ENCODE measurements around the gene ZNF239.
"Not testable (repeated sequence)": the region's sequence is repeated elsewhere in the genome, so short reads cannot be mapped to it uniquely, and the experiment has no call there.

Gene ZNF239

GRCh38 chr10:43574001-43574892 is at the start of gene ZNF239:
TSS of gene ZNF239 (minus strand) at chr10:43574616. CDS start at chr10:43558079, 16,537 bp downstream.
- Mint-ChIP-seq H3K36me3 (peaks cover 12 to 29% of the 10 kb centered on the region in 2 donors), H3K9me3 (peaks cover 12% of the 10 kb centered on the region in 2 donors), H3K4me1 (peaks cover 26 to 47% of the 10 kb centered on the region in 2 donors), H3K4me3 (peak within 1 kb of the TSS; percentile 93 to 97), H3K27ac (peak within 1 kb of the TSS; percentile 95), H3K27me3 (no peaks in the 10 kb centered on the region)
- DNase-seq: peak; percentile 89
- peak; percentile 97 to 98 for ATAC-seq (replicated peaks)

GRCh38 chr10:43623351-43623750 is 48.9 kb upstream of the ZNF239 start:
- Mint-ChIP-seq H3K4me3 (no peak overlapping the region), H3K4me1 (peaks cover 8 to 13% of the 10 kb centered on the region in 2 donors), H3K27me3 (peaks cover 0 to under 1% of the 10 kb centered on the region in 2 donors), H3K36me3 (peaks cover 0 to 12% of the 10 kb centered on the region in 2 donors), H3K27ac (no peak overlapping the region), H3K9me3 (peaks cover 2 to 11% of the 10 kb centered on the region in 2 donors)
- no peak for ATAC-seq (replicated peaks)
- DNase-seq: no peak

GRCh38 chr10:43622038-43622437 is 47.6 kb upstream of the ZNF239 start:
- Mint-ChIP-seq H3K27ac (no peak overlapping the region), H3K9me3 (peaks cover 0 to 11% of the 10 kb centered on the region in 2 donors), H3K4me1 (peaks cover 3 to 7% of the 10 kb centered on the region in 2 donors), H3K27me3 (no peaks in the 10 kb centered on the region), H3K4me3 (no peak overlapping the region), H3K36me3 (peaks cover 3 to 18% of the 10 kb centered on the region in 2 donors)
- ATAC-seq (replicated peaks): no peak
- DNase-seq: no peak

GRCh38 chr10:43619368-43619767 is 45.0 kb upstream of the ZNF239 start:
- DNase-seq (no peak), ATAC-seq (replicated peaks) (no peak)
- Mint-ChIP-seq H3K4me1 (peaks cover 3 to 7% of the 10 kb centered on the region in 2 donors), H3K4me3 (no peak overlapping the region), H3K27me3 (no peaks in the 10 kb centered on the region), H3K36me3 (peaks cover 28 to 45% of the 10 kb centered on the region in 2 donors), H3K27ac (no peak overlapping the region), H3K9me3 (peaks cover 9 to 23% of the 10 kb centered on the region in 2 donors)

GRCh38 chr10:43616697-43617370 is 42.4 kb upstream of the ZNF239 start:
- Mint-ChIP-seq H3K4me1 (no peaks in the 10 kb centered on the region), H3K27me3 (no peaks in the 10 kb centered on the region), H3K9me3 (peaks cover 9 to 23% of the 10 kb centered on the region in 2 donors), H3K4me3 (no peak overlapping the region), H3K27ac (no peak overlapping the region), H3K36me3 (peaks cover 49 to 63% of the 10 kb centered on the region in 2 donors)
- no peak for ATAC-seq (replicated peaks)
- no peak for DNase-seq

- peaks cover 4 to 14% of the 10 kb centered on the region in 2 donors for H3K9me3 Mint-ChIP-seq
- peaks cover 60 to 75% of the 10 kb centered on the region in 2 donors for H3K36me3 Mint-ChIP-seq
- no peak for ATAC-seq (replicated peaks)
- no peak for DNase-seq
- H3K4me1 Mint-ChIP-seq: peaks cover 16 to 33% of the 10 kb centered on the region in 2 donors
- no peak overlapping the region for H3K27ac Mint-ChIP-seq
- no peak overlapping the region for H3K4me3 Mint-ChIP-seq
- no peaks in the 10 kb centered on the region for H3K27me3 Mint-ChIP-seq
Measured at GRCh38 chr10:43610636-43611035, 36.2 kb upstream of the ZNF239 start.

- peaks cover 31 to 42% of the 10 kb centered on the region in 2 donors for H3K36me3 Mint-ChIP-seq
- H3K27ac Mint-ChIP-seq: peak overlapping the region; percentile 84
- ATAC-seq (replicated peaks) (no peak), DNase-seq (no peak)
- peaks cover under 1 to 2% of the 10 kb centered on the region in 2 donors for H3K27me3 Mint-ChIP-seq
- peaks cover 0 to 5% of the 10 kb centered on the region in 2 donors for H3K9me3 Mint-ChIP-seq
- H3K4me3 Mint-ChIP-seq: peak overlapping the region; percentile 80 to 89
- peaks cover 16 to 33% of the 10 kb centered on the region in 2 donors for H3K4me1 Mint-ChIP-seq
Measured at GRCh38 chr10:43607199-43607573, 32.8 kb upstream of the ZNF239 start.

- H3K27ac Mint-ChIP-seq: peak within 1 kb of the TSS; percentile 84
- DNase-seq: peak; percentile 72
- H3K4me1 Mint-ChIP-seq: peaks cover 16 to 33% of the 10 kb centered on the region in 2 donors
- peaks cover 0 to 6% of the 10 kb centered on the region in 2 donors for H3K9me3 Mint-ChIP-seq
- peaks cover 28 to 36% of the 10 kb centered on the region in 2 donors for H3K36me3 Mint-ChIP-seq
- peak within 1 kb of the TSS; percentile 80 to 89 for H3K4me3 Mint-ChIP-seq
- ATAC-seq (replicated peaks): peak; percentile 98 to 99
- H3K27me3 Mint-ChIP-seq: peaks cover 5 to 6% of the 10 kb centered on the region in 2 donors
Measured at GRCh38 chr10:43606323-43607198, 32.1 kb upstream of the ZNF239 start, which contains the start of gene ZNF485. TSS of gene ZNF485 (plus strand) at chr10:43606438. CDS start at chr10:43607051, 613 bp downstream.

GRCh38 chr10:43605850-43606322 is 31.5 kb upstream of the ZNF239 start:
- H3K27ac Mint-ChIP-seq: peak overlapping the region; percentile 57

GRCh38 chr10:43601576-43601975 is 27.2 kb upstream of the ZNF239 start:
- DNase-seq; H3K36me3 Mint-ChIP-seq; H3K4me3 Mint-ChIP-seq; ATAC-seq (replicated peaks); H3K27me3 Mint-ChIP-seq; H3K4me1 Mint-ChIP-seq; H3K27ac Mint-ChIP-seq; H3K9me3 Mint-ChIP-seq: not testable (repeated sequence)

More at GRCh38 chr10:43605850-43606322, 31.5 kb upstream of the ZNF239 start:
- peaks cover 27 to 30% of the 10 kb centered on the region in 2 donors for H3K36me3 Mint-ChIP-seq
- DNase-seq (no peak), ATAC-seq (replicated peaks) (peak; percentile 25 to 29)
- peaks cover 5 to 6% of the 10 kb centered on the region in 2 donors for H3K27me3 Mint-ChIP-seq
- H3K4me3 Mint-ChIP-seq: peak overlapping the region; percentile 80 to 89
- H3K4me1 Mint-ChIP-seq: peaks cover 16 to 33% of the 10 kb centered on the region in 2 donors
- H3K9me3 Mint-ChIP-seq: peaks cover 0 to 5% of the 10 kb centered on the region in 2 donors

GRCh38 chr10:43599333-43599732 is 24.9 kb upstream of the ZNF239 start:
- peaks cover 21 to 25% of the 10 kb centered on the region in 2 donors for H3K4me1 Mint-ChIP-seq
- DNase-seq (no peak), ATAC-seq (replicated peaks) (no peak)
- no peak overlapping the region for H3K27ac Mint-ChIP-seq
- peaks cover 5 to 6% of the 10 kb centered on the region in 2 donors for H3K27me3 Mint-ChIP-seq
- no peaks in the 10 kb centered on the region for H3K36me3 Mint-ChIP-seq
- no peak overlapping the region for H3K4me3 Mint-ChIP-seq
- H3K9me3 Mint-ChIP-seq: peaks cover 0 to 1% of the 10 kb centered on the region in 2 donors

GRCh38 chr10:43598446-43598845 is 24.0 kb upstream of the ZNF239 start:
- no peak overlapping the region for H3K27ac Mint-ChIP-seq

GRCh38 chr10:43596546-43596945 is 22.1 kb upstream of the ZNF239 start:
- Mint-ChIP-seq H3K27me3 (peaks cover 0 to 5% of the 10 kb centered on the region in 2 donors), H3K4me3 (no peak overlapping the region), H3K27ac (peak overlapping the region; percentile 87), H3K4me1 (peaks cover 24 to 29% of the 10 kb centered on the region in 2 donors), H3K36me3 (peaks cover 3% of the 10 kb centered on the region in 2 donors), H3K9me3 (peaks cover 4% of the 10 kb centered on the region in 2 donors)
- ATAC-seq (replicated peaks) (no peak), DNase-seq (no peak)

More at GRCh38 chr10:43598446-43598845, 24.0 kb upstream of the ZNF239 start:
- ATAC-seq (replicated peaks): no peak
- Mint-ChIP-seq H3K4me1 (peaks cover 24 to 29% of the 10 kb centered on the region in 2 donors), H3K9me3 (peaks cover 0 to 1% of the 10 kb centered on the region in 2 donors), H3K4me3 (no peak overlapping the region), H3K27me3 (peaks cover 5 to 6% of the 10 kb centered on the region in 2 donors), H3K36me3 (peaks cover 0 to 3% of the 10 kb centered on the region in 2 donors)
- no peak for DNase-seq

Data from stimulated activated naive B cell treated with anti-CD40 and anti-IgM and Interleukin-4, amounts not matched to agents 10 μg/mL and 1 μg/mL and 100 μg/mL, for 72 hours (primary cell).